GM18868 (cell line): ENCODE results near the gene MYT1.

Experiments
- ATAC-seq: cut with Tn5 transposase; IDR thresholded peaks from one replicate; pipeline ENCODE4 v1.9.1; 2021; ENCODE audit warnings: mild to moderate bottlenecking, moderate library complexity; ENCODE audit not compliant: unreplicated experiment

MYT1 gene

DNA sequence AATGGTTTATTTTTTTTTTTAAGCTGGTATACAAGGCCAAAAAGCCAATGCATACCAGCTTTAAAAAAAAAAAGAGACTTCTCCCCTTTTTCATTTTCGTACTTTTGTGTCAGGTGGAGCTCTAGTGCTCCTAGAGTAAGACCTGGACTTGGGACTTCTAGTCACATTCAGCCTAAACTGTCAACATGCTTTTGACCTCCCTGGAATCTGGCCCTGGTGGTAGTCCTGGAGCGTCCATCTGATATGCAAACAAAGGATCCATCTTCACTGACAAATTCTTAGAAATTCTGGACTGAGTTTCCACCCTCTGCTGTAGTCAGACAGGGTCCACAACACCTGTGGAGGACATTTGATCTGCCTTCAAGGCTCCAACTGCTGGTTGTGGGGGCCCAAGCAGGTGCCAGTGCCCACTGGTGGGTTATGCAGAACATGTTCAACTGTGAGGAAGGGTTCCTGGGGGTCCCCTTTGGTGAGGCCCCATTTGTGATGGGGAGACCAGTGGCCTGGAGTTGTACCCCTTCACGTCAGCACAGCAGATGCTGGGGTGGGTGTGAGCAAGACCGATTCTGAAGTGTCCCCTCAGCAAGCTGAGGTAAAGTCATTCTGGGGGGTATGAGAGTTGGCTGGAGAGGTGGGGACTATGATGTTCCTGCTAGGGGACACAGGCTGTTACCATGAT, 78.7 kb downstream of the MYT1 start:
- no peak for ATAC-seq

DNA sequence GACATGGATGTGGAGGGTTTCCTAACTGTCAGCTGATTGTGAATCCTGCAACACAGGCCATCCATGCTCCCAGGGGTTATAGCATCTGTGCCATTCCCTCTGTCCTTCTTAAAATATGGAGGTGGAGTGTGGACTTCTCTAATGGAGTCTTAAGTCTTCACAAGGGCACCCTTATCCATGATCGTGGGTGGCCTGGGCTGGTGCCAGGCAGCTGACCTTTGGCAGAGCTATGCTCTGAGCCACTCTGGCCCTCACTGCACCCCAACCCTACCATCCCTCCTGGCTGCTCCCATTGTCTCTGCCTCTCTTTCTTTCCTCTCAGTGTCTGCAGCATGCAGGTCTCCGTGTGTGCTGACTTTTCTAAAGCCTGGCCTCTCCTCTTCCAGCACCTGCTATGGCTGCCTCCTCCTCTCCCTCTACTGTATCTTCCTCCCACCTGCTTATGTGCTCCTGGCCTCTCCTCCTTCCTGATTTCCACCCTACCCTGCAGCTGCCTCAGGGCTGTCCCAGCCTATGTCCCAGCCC, 80.1 kb downstream of the MYT1 start:
- ATAC-seq: no peak

DNA sequence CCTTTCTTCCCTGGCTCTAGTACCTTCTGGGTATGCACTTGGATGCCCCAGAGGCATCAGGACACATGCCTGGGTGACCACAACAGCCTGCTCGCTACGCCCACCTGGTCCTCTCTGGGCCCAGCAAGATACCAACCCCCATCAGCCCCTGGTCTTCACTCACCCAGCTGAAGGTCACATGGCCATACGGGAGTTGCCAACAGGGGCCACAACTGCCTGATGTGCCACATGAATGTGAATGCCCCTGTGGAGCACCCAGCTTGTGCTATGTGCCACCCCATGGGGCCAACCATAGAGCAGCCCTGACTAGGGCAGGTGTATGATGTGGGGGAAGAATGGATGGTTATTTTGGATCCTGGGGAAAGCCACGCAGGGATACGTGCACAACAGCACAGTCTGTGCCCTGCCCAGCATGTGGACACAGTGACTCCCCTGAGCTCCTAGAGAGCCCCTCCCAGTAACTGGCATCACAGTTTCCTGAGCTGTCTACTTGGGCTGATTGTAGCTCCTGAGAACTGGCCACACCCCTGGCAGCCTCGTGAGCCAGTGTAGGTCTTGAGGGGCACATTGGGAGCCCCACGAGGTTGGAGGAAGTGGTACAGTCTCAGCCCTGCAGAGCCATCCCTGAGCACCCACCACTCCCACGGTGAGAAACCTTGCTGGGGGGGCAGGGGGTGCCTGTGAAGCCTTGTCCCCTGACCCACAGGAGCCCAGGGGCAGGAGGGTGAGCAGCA, 80.8 kb downstream of the MYT1 start:
- no peak for ATAC-seq

DNA sequence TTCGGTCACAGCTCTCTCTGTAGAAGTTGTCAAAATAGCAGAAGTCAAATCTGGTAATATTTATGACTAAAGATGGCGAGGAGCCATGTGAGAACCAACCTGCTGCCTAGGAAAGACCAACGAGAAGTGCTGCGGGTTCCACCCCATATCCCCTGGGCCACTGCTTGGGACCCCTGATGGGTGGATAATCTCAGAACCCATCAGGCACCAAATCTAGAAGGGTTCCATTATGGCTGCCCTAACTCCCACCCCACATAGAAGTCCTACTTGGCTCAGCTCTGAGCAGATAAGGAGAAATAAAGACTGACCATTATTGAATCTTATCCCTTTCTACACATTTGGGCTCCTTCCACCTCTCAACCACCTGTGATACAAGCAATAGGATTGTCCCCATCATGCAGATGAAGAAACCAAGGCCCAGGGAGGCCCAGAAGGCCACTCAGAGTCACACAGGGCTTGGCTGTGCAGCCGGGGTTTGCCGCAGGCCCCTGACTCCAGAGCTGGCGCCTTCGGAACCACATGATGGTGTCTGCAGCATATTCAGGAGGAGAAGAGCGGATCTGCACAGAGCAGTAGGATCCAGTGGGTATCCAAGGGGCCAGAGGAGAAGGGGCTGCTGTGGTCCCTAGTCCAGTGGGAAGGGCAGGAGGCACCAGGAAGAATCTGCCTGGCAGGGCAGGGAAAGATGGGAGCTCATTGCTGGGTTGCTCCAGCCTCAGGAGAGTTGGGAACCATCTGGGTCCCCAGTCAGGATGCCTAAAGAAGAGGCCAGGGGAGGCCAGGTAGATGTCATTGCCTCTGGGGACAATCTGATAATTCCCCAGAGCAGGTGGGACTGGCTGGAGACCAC, 81.7 kb downstream of the MYT1 start:
- no peak for ATAC-seq

DNA sequence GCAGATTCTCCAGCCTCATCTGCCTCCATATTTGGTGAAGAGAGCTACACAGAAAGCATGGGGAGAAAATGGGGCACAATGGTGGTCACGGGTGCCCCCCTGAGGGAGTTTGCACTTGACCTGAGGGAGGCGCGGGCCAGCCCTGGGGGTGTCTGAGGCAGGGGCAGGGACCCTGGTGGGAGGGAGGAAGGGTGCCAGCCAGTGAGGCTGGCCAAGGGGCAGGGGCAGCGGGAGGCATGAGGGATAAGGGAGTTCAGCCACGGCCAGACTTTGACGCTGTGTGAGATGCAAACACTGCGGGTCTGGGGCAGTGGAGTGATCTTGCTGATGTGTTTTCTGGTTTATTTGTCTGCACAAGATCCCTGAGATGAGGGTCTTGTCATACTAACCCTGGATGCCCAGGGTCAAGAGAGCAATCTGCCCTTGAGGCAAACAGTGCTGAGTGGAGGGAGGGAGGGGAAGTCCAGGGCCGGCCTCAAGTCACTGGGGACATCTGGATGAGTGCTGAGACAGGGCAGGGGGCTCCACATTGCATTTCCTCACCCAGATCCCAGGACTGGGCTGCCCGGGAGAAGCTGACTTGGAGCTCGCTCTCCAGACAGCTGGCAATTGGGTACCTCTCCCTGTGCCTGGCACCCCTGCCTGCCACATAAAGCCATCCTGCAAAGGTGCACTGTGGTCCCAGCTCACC, 82.5 kb downstream of the MYT1 start:
- no peak for ATAC-seq

DNA sequence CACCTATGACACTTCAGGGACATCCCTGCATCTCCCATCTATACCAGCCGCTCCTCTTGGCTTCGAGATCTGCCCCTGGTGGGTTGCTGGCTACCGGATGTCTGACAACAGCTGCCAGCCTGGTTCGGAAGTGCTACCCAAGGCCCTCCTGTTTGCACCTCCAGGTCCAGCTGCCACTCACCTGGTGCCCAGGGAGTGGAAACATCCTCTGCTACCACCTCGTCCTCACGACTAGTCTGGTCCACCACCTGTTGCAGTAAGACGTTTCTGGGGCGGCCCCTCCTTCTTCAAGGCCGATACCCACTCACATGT, 83.0 kb downstream of the MYT1 start:
- ATAC-seq: no peak

DNA sequence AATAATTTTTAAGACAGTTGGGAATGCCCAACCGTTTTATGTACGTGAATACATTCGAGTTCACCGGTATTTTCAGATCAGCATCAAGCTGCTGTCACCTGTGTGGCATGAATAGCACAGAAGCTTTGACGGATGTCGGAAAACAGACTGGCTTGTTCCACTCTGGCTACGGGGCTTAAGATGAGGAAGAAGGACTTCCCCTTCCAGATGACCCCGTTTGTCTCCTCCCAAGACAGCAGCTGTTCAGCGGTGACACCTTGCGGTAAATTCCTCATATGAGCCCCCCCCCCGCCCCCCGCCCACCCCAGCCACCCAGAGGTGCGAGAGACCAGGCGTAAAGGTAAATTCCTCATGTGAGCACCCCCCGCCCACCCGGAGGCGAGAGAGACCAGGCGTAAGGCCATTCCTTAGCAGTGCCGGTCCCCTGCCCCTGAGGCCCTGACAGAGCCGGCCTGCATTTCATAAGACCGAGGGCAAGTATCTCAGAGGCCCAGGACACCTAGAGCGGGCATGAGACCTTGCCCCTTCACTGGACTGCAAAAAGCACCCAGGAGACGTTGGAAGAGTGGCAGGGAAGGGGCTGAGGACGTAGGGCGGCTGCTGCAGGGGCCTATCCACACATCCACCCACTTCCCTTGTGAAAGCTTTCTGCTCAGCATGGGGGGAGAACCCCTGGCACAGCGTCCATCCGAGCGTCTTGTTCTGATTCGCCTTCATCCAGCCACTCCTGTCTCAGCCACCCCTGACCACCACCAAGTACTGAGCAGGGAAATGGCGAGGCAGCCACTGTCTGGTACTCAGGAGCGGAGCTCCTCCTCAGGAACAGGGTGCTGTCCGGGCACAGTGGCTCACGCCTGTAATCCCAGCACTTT, 84.0 kb downstream of the MYT1 start:
- ATAC-seq: no peak

DNA sequence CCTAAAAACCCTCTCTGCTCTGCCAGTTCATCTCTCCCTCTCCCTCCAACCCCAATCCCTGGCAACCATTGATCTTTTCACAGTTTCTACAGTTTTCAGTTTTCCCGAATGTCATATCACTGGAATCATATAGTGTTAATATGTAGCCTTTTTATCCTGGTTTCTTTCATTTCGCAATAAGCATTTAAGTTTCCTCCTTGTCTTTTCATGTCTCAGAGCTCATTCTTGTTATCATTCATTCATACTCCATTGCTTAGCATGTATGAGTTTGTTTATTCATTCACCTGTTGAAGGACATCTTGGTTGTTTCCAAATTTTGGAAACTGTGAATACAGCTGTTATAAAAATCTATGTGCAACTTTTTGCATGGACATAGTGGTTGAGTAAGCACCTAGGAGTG, 85.8 kb downstream of the MYT1 start:
- ATAC-seq: no peak

DNA sequence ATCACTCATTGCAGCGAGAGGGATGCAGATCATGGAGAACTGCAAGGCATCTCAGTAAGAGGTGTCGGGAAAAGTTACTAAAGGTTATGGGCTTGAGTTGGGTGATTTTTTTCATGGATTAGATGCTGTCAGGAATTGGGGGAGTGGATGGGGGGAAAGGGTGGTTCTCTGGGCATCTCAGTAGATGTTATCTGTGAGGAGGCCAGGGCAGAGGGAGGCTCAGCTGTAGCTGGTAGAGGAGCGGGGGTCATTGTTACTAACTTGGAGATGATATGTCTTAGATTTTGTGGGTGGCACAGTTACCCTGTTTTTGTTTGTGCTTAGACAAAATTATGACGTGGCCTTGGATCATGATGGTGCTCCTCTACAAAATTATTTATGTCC, 88.7 kb downstream of the MYT1 start:
- ATAC-seq: no peak

DNA sequence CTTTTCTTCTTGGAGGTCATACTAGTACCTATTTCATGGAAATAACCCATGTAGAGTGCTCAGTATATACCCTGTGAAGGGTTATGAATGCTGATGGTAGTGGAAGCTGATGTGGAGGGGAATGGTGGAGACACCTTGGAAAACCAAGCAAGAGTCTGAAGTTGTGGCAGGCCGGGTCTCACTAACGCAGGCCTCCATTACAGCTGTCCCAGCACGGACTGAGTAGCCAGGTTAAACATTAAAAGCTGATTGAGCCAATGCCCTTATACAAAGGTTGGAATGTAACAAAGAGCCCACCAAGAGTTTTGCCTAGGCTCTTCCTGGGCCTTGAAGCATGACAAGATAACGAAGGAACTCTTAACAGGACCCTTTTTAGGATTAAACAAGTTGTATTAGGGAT, 89.2 kb downstream of the MYT1 start:
- ATAC-seq: no peak

DNA sequence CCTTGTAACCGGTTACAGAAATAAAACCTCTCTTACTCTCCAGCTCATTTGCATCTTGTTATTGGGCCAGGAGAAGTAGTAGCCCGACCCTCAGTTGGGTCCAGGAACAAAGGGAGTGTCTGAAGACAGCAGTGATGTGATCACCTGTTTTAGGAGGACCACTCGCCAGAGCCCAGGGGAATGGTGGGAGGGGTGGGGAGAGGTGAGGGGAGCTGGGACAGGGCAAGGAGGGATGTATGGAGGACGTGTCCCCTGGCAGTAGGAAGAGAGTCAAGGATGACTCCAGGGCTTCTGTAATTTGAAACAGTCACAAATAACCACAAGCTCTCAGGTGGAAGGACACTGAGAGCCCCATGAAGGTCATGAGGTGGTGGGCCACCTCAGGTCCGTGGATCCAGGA, 89.9 kb downstream of the MYT1 start:
- no peak for ATAC-seq

DNA sequence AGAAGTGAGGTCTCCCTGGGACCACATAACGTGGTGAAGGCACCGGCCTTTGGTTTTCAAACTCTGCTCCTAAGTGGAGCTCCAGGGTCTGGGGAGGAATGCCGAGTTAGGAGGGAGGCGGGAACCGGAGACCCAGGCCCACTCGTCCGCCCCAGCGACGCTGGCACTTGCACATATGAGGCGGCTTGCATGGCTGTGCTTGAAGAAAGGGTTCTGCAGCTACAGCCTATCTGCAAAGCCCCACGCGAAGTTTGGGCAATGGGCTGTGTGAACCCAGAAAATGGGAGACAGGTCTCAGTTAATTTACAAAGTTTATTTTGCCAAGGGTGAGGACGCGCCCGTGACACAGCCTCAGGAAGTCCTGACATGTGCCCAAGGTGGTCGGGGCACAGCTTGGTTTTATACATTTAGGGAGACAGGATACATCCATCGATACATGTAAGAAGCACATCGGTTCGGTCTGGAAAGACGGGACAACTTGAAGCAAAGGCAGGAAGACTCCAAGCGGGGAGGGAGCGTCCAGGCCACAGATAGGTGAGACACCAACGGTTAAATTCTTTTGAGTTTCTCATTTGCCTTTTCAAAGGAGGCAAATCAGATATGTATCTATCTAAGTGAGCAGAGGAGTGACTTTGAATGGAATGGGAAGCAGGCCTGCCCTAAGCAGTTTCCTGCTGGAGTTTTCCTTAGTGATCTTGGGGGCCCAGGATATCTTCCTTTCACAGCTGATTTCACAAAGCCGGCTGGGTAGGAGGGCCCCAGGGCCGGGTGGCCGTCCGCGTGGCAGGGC, 90.5 kb downstream of the MYT1 start:
- no peak for ATAC-seq

DNA sequence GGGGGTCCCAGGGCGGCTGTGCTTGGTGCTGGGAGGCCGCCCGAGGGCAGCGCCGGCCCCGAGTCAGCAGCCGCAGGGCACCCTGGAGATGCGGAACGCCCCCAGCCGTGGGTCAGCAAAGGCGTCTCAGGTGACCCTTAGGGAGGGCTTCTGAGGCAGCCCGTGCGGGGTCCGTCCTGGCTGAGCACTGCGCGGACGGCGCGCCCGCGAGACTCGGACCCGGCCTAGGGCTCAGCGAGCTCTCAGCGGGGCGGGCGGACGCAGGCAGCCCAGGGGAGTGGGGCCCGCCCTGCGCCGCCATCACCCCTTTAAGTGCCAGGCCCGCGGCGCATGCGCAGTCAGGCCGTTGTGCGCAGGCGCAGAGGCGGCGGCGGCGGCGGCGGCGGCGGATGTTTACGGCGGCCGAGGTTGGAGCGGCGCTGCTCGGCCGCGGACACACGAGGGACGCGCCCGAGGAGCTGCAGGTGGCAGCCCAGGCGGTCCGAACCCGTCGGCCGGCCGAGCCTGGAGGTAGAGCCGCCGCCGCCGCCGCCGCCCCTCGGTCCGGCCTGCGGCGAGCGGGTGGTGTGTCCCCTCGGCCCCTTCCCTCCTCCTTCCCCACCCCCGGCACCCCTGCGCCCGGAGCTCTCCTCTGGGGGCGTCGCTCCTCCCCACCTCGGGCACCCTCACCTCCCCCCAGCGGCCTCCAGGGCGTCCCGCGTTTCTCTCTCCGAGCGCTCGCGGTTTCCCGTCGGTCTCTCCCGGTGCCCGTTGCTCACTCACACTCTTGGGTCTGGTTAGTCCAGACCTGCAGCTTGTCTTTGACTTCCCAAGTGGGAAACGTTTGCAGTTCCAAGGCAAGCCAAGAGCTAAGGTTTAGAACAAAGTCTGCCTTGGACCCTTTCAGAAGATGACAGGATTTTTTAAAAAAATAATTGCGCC, 91.4 kb downstream of the MYT1 start, which contains the start of gene PCMTD2:
Gene PCMTD2, plus strand, starts transcription at position 388 of the 921 bp plus-strand sequence. CDS start 4,218 bp downstream, outside the sequence.
- ATAC-seq: peak; percentile 79

DNA sequence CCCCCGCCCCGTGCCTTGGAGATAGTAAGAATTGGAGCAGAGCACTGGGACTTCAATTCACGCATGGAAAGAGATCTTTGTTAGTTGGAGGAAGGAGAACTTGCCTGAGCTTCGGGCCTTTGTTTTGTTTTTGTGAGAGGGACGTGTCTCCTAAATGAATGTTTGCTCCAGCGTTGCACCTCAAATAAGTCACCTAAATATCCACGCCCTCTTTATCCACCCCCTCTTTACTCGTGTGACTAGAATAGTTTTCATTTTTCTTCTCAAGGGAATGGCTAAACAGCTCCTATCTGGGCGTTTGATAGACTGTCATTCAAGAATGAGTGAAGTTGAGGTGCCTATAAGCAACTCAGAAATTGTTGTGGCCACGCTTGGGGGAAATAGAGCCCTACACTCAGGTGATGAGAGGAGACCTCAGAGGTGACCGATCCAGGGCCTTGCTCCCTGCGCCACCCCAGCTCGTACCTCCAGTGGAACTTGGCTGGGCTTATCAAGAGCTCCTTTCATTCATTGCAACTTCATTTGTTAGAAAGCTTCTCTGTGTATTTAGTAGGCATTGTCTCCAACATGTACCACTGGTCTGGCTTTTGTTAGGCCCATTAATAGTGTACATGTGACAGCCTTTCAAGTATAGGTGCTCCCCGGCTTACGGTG, 92.2 kb downstream of the MYT1 start:
- ATAC-seq: no peak

DNA sequence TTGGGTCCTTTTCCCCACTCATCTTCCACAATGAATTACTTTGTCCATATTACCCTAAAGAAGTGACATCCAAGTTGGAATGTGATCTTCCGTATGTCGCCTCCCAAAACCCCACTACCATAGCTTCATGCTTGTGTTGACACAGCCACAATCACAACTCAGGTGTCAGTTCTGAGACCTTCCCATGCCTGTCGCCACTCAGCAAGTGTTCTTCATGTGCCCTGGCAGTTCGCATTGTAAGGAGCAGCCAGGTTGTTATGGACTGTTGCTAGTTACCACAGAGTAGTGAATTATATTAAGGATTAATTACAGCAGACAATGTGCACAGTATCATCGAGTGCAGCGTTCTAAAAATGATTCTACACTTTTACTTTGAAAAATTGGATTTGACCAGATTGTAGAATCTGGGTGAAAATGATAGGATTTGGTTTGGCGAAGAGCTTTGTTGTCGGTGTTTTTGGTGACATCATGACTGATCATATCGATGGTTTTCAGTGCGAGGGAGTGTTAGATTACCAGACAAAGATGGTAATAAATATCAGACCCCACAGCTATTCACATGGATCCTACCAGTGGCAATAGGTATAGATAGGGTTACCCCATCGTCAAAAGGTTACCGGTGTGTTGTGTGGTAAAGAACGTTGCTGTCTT, 93.0 kb downstream of the MYT1 start:
- no peak for ATAC-seq

DNA sequence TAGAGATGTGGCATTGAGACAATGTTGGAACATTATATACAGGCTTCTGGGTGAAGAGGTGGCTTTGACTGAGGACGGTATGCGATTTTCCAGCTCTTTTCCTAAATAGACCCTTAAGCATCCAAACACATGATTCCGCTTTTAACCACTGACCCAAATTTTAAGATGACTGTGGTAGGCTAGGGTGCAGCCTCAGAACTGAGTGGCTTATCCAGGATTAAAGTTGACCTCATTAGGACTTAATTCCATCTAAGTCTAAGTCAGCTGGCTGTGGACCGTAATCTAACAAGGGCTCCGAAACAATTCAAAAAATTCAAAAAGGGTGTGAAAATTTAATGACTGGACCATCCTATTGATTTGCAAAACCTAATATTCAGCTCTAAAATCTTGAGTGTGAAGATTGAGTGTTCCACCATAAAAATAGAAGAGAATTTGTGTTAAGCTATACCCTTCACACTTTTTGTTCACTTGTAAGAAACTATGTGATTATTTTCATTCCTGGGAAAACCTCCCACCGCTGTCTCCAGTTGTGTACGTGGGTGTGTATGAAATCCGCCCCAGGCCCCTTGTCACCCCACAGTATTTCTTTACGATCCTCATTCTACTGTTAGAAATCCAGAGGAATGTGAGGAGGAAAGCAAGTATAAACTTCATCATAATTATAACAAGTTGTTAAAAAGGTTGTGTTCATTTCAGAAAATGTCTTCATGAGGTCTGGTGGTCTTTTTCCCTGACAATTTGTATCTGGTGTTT, 94.0 kb downstream of the MYT1 start:
- no peak for ATAC-seq

DNA sequence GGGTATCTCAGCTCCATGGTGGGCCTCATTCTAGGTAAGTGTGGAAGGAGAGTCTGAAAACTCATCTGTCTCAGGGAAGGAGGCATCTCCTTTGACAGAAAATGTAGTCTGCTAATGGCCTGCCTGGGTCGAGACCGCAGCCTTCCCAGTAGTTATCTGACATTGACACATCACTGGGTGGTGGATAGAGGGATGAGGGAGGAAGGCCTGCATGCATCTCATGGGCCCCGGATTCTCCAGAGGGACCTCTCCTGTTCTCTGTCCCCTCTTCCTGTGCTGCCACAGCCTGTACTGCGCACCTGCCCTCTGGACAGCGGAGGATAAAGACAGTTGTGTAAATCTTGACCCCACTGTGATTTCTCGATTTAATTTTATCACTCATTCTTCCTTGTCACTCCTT, 96.0 kb downstream of the MYT1 start:
- no peak for ATAC-seq
